ENCODE data around the gene IQCC.

IQCC gene

GRCh38 chr1:32224285-32224684, 18.8 kb downstream of the IQCC start:
- no peak for DNase-seq

GRCh38 chr1:32228771-32229170, 23.3 kb downstream of the IQCC start:
- DNase-seq = no peak

GRCh38 chr1:32231843-32232432, 26.5 kb downstream of the IQCC start:
- no peak for DNase-seq

- no peak for DNase-seq
Observed at GRCh38 chr1:32232558-32233304, 27.3 kb downstream of the IQCC start.

- DNase-seq = no peak
Observed at GRCh38 chr1:32234792-32235191, 29.3 kb downstream of the IQCC start.

GRCh38 chr1:32239337-32239736, 33.9 kb downstream of the IQCC start:
- DNase-seq = no peak

GRCh38 chr1:32239790-32240139, 34.3 kb downstream of the IQCC start:
- DNase-seq = no peak

GRCh38 chr1:32240140-32240951, 34.9 kb downstream of the IQCC start:
- peak; percentile 60 for DNase-seq

GRCh38 chr1:32241001-32241763, 35.7 kb downstream of the IQCC start:
- DNase-seq = peak; percentile 32

- no peak for DNase-seq
Observed at GRCh38 chr1:32242341-32242851, 36.9 kb downstream of the IQCC start.

- DNase-seq = no peak
Observed at GRCh38 chr1:32246888-32247273, 41.4 kb downstream of the IQCC start, which contains the start of gene FAM167B. FAM167B (plus strand) TSS chr1:32247222; CDS start chr1:32247422, 200 bp downstream.

- no peak for DNase-seq
Observed at GRCh38 chr1:32247452-32247851, 42.0 kb downstream of the IQCC start.

- peak; percentile 68 for DNase-seq
Observed at GRCh38 chr1:32247983-32248889, 42.8 kb downstream of the IQCC start.

GRCh38 chr1:32249831-32250525, 44.5 kb downstream of the IQCC start:
- DNase-seq = peak; percentile 93

GRCh38 chr1:32250893-32251716, 45.6 kb downstream of the IQCC start, which contains the start of gene LCK:
LCK (plus strand) TSS chr1:32251265; CDS start chr1:32274330, 23,065 bp downstream.
- peak; percentile 57 for DNase-seq

GRCh38 chr1:32255072-32256071, 49.9 kb downstream of the IQCC start:
- DNase-seq = peak; percentile 44

GRCh38 chr1:32256473-32257226, 51.2 kb downstream of the IQCC start:
- DNase-seq = peak; percentile 50

- no peak for DNase-seq
Observed at GRCh38 chr1:32257227-32257508, 51.7 kb downstream of the IQCC start.
